SK-MEL-5 (cell line): ENCODE data around the gene CLEC2D. TPM values are rescaled to one million over a fixed set of nuclear protein-coding genes. Genes with fewer than 3 reads are reported as not detected.
"Not testable (repeated sequence)": the region's sequence is repeated elsewhere in the genome, so short reads cannot be mapped to it uniquely, and the experiment has no call there.

ENCODE experiments used
- DNase-seq: peaks from one replicate; pipeline ENCODE4 v3.0.0-alpha.2; 2016; ENCODE audit warnings: low read depth, low spot score
- in situ Hi-C: cut with HindIII; loops from 2 replicates; pipeline ENCODE4 v1.10.0; 2016; ENCODE audit warnings: low sequenced_read_pairs, high pct_unique_total_duplicates, low pct_unique_long_range_greater_than_20kb
- total RNA-seq: library from RNA; depleted of rRNA; stranded (reverse); fragments of >200 nt; shearing (Covaris generic); gene quantifications from 2 replicates; pipeline ENCODE4 v1.2.3, GENCODE V29; 2014

The CLEC2D gene
- total RNA-seq, 1 experiment from 2014 or later = 3.2 TPM

DNA sequence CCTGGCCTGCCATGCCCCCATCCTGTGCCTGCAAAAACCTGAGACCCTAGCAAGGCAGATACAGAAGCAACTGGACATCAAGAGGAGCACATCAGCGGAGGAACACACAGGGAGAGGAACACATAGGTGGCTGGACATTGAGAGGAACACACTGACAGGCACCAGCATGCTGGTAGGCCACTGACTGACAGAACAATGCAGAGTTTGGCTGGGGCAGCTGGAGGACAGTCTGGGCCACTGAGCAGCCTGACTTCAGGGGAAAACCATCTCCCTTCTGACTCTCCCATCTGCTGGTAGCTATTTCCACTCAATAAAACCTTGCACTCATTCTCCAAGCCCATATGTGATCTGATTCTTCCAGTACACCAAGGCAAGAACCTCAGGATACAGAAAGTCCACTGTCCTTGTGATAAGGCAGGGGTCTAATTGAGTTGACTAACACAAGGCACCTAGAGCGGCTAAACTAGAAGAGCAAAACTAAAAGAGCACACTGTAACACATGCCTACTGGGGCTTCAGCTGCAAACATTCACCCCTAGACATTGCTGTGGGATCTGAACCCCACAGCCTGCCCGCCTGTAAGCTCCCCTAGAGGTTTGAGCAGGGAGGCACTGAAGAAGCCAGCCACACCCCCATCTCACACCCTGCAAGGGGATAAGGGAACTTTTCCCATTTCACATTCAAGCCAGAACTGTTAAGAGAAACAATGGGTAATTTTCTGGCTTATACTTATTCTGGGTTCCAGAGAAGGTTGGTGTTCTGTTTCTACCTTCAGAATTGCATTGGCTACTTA, 41.3 kb downstream of the CLEC2D start:
- DNase-seq = no peak
- in situ Hi-C loops = no loop called here

- DNase-seq = no peak
- in situ Hi-C loops = no loop called here
Observed at GRCh38 chr12:9711664-9712063, 42.2 kb downstream of the CLEC2D start.

- in situ Hi-C loops = not testable (repeated sequence)
Observed at GRCh38 chr12:9713032-9713558, 43.6 kb downstream of the CLEC2D start.

DNA sequence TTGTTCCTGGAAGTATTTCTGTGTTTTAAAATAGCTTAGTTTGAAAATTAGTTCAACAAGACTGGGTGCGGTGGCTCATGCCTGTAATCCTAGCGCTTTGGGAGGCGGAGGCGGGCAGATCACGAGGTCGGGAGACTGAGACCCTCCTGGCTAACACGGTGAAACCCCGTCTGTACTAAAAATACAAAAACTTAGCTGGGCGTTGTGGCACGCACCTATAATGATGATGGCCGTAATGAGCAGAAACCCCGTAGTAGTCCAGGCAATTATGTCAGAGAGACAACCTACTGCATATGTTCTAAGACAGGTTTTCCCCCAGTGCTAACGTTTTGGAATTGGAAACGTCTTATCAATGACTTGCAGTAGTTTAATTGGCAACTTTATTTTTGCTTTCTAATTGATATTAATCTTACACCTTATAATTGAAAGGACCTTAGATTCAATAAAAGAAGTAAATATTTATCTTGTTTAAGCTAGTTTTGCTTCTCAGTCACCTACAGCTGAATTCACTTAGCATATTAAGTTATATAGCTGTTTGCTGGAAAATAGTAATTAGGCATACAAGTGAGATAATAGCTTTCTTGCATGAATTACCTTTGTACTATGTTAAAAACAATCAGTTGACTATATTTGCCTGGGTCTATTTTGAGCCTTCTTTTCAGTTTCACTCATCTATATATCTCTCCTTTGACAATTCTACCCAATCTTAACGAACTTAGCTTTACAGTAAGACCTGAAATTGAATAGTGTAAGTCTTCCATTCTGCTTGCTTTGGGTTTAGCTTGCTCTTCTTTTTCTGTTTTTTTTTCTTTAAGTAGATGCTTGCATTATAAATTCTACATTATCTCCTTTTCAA, 47.8 kb downstream of the CLEC2D start:
- DNase-seq = no peak
- in situ Hi-C loops = no loop called here

More at GRCh38 chr12:9713032-9713558, 43.6 kb downstream of the CLEC2D start:
- not testable (repeated sequence) for DNase-seq

- in situ Hi-C loops = no loop called here
- no peak for DNase-seq
Observed at GRCh38 chr12:9718968-9719367, 49.5 kb downstream of the CLEC2D start.

DNA sequence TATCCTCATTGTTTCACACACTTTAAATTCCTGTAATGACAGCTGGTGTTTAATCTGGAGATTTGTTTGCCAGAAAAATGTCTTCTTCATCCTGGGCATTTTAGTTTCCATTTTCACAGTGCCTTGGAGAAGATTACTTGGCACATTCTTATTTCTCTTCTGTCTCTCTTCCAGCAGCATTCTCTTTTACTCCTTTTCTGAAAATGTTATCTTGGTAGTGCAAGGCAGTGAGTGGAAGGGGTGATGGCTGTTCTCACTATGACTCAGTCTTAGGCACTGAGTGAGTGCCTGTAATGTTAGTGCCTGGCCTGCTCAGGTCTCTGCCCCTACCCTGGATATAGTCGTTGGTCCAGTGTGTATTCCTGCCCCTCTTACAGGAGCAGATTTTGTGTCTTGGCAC, 50.3 kb downstream of the CLEC2D start:
- no peak for DNase-seq
- in situ Hi-C loops = no loop called here

DNA sequence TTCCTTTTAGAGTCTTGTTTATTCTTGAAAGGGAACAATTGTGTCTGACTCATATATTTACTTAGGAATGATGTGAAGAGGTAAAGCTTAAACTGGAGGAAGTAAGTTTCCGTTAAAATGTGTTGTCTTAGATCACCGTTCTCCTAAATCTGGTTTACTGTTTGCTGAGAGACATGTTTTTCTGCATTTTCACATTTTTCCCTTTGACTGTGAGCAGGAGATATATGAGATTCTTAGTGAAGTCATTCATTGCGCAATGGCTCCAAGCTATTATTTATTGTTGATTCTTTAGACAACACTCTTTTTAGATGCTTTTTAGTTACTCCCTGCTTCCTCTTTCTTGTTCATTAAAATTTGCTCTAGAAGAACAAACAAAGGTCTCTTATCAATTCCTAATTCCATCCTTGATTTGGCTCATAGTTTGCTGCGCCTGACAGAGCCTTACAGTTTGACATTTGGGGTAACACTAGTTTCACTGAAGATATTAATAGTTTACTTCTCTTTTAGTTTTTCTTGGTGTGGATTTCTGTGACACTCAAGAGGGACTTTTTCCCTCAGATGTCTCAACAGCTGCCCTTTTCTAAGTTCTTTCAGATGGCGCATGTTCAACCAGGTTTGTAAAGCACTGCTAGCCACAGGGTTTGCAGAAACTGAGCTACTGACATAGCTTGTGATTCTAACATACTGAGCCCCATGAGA, 52.0 kb downstream of the CLEC2D start:
- in situ Hi-C loops = no loop called here
- peak; percentile 68 for DNase-seq

DNA sequence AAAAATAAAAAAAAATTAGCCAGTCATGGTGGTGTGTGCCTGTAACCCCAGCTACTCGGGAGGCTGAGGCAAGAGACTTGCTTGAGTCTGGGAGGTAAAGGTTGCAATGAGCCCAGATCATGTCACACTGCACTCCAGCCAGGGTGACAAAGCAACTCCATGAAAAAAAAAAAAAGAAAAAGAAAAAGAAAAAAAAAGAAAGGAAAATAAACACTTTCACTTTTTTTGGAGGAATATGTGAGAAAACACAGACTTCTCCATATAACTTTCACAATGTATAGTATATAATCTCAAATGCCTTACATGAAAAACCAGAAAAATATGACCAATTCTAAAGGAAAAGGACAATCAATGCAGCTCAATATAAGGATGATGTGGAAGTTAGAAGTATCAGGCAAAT, 54.5 kb downstream of the CLEC2D start:
- in situ Hi-C loops = no loop called here
- DNase-seq = no peak

- no peak for DNase-seq
- in situ Hi-C loops = no loop called here
Observed at GRCh38 chr12:9725213-9725870, 55.8 kb downstream of the CLEC2D start.

DNA sequence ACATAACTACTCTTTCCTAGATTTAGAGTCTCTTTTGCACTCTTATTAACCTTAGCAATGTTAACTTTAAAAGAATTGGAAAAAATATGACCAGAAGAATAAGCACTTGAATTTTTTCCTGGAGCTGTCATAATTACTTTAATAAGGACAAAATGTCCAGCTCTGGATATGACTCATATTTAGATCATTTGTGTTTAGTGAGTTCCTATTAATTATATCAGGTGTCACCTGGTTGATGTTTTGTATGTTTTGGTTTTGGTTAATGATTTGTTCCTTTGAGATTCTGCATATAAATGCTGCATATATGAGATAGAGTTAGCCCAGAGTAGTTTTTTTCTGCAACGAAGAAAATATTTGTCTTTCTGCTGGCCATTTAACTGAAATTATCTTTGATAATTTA, 58.3 kb downstream of the CLEC2D start:
- no peak for DNase-seq
- in situ Hi-C loops = no loop called here

DNA sequence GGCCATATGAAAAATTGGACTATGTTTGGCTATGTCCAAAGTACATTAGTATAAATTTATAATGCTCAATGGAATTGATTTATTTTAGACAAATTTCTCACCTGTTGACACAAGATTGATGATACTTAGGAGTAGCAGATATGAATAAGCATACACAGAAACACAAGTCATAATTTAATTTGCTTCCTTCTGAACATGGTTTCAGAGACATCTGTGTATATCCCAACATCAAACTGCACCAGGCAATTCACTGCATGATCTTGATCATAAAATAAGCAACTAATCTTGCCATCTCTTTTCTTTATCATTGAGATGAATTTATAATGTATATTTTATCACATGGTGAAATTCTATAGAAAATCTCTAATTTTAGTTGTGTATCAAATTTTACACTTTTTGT, 59.6 kb downstream of the CLEC2D start:
- DNase-seq = no peak
- in situ Hi-C loops = no loop called here

DNA sequence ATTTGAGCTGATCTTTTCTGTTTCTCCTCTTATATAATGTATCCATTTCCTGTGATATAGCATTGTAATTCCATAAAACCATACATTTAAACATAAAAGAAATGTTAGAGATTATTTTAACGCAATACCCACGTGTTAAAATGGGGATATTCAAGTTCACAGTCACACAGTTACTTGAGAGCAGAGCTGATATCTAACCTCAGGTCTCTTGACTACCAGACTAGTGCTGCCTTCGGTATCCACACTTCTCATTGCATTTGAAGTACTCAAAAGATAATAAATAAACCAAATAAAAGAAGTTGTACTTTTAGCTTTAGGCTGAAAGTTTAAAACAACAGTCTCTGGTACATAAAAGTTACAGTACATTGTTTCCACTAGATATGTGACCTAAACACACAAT, 60.5 kb downstream of the CLEC2D start:
- in situ Hi-C loops = no loop called here
- no peak for DNase-seq

- in situ Hi-C loops = no loop called here
- DNase-seq = no peak
Observed at GRCh38 chr12:9730591-9730990, 61.1 kb downstream of the CLEC2D start.

- DNase-seq = no peak
- in situ Hi-C loops = no loop called here
Observed at GRCh38 chr12:9731393-9731792, 61.9 kb downstream of the CLEC2D start.

DNA sequence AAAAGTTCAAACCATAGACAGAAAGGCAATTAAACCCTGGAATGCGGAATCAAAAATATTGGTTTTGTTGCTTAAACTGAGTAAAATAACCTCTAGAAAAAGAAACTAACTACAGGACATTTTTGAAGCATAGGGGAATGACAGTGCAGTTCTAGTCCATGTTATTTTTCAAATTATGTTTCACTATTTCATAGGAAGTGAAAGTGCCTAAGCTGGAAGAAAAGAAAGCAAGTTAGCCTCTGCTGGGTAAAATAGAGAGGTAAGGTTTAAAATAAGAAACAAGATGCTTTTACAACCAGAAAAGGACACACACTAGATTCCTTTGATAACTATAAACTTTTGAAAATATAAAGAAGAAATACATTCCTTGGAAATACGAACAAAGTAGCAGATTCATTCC, 62.3 kb downstream of the CLEC2D start:
- DNase-seq = no peak
- in situ Hi-C loops = no loop called here

- no peak for DNase-seq
- in situ Hi-C loops = no loop called here
Observed at GRCh38 chr12:9732921-9733461, 63.5 kb downstream of the CLEC2D start, which contains the start of gene CLECL1. Gene CLECL1, minus strand, starts transcription at chr12:9733097.

DNA sequence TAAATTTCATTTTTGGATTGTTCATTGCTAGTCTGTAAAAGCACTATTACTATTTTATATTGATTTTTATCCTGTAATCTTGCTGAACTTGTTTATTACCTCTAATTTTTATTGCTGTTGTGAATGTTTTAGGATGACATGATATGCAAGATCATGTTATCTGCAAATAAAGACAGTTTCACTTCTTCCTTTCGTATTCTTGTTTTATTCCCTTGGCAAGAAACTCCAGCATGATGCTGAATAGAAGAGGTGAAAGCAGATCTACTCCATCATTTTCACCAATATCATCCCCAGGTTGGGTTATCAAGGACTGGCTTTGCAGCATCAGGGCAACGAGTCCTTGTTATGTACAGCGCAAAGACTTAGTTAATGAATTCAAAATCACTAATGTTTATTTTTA, 66.1 kb downstream of the CLEC2D start:
- in situ Hi-C loops = no loop called here
- no peak for DNase-seq
